ENCODE measurements around the gene CSNK1A1.

- no peak for TF ChIP-seq CTCF (IDR thresholded peaks at IDR 0.05)
- TF ChIP-seq POLR2AphosphoS5 (IDR thresholded peaks at IDR 0.05) = no peak
- no peak for TF ChIP-seq POLR2A (IDR thresholded peaks at IDR 0.05)
Observed at GRCh38 chr5:149473441-149473840, 77.8 kb downstream of the CSNK1A1 start.
